HEK293 (cell line): ENCODE data around the gene PARD3.

Source experiments
- CTCF ChIA-PET: fragments of 350-600 bp; formaldehyde crosslinking; extraction: SDS; loops from one replicate; lab custom pipeline; 2021; ENCODE audit warnings: antibody characterized with exemption; lab: Yijun Ruan, JAX
- POLR2A ChIA-PET: fragments of 300-600 bp; formaldehyde crosslinking; extraction: SDS; loops from one replicate; lab custom pipeline; 2020; ENCODE audit warnings: antibody characterized with exemption, inconsistent platforms; lab: Yijun Ruan, JAX
- H3K27ac ChIP-seq: fragments of 200-500 bp; sonication (Bioruptor generic); 2 replicates; pipeline ENCODE4 v1.5.1; 2014; ENCODE audit warnings: low read depth, low read length, control low read depth, inconsistent platforms; ENCODE audit errors: extremely low read depth
- H3K36me3 ChIP-seq, 2 experiments: fragments of 200-500 bp in 1 of 2; sonication (Bioruptor generic) in 1 of 2; 1 replicate in 1 of 2; 2 replicates in 1 of 2; pipeline ENCODE4 v1.5.1; 2014 to 2017; ENCODE audit warnings: inconsistent platforms in 2 of 2, low read length in 2 of 2; ENCODE audit not compliant: control insufficient read depth in 2 of 2, insufficient read depth in 1 of 2
- H3K4me1 ChIP-seq: fragments of 200-500 bp; sonication (Bioruptor generic); 2 replicates; pipeline ENCODE4 v1.5.1; 2014; ENCODE audit warnings: mild to moderate bottlenecking, low read length, inconsistent platforms; ENCODE audit not compliant: control insufficient read depth, insufficient read depth
- H3K4me3 ChIP-seq: 2 replicates; pipeline ENCODE4 v1.5.1; 2011; ENCODE audit warnings: low read depth, mild to moderate bottlenecking, control low read depth, low read length, moderate library complexity
- H3K9me3 ChIP-seq: fragments of 200-500 bp; sonication (Bioruptor generic); 2 replicates; pipeline ENCODE4 v1.5.1; 2014; ENCODE audit warnings: low read depth, low read length, inconsistent platforms; ENCODE audit not compliant: control insufficient read depth, insufficient read depth
- FEZF1 ChIP-seq: fragments of 450-650 bp; formaldehyde crosslinking; IDR thresholded peaks from 2 replicates; pipeline ENCODE4 v1.5.1; 2016; ENCODE audit warnings: missing biosample characterization, missing genetic modification characterization
- GLIS2 ChIP-seq: fragments of 450-650 bp; formaldehyde crosslinking; IDR thresholded peaks from 2 replicates; pipeline ENCODE4 v1.5.1; 2016; ENCODE audit warnings: missing biosample characterization, missing genetic modification characterization
- HIC1 ChIP-seq: fragments of 450-650 bp; formaldehyde crosslinking; IDR thresholded peaks from 2 replicates; pipeline ENCODE4 v1.5.1; 2016; ENCODE audit warnings: missing biosample characterization, missing genetic modification characterization
- KLF8 ChIP-seq: fragments of 450-650 bp; formaldehyde crosslinking; IDR thresholded peaks from 2 replicates; pipeline ENCODE4 v1.5.1; 2016; ENCODE audit warnings: missing biosample characterization, missing genetic modification characterization
- SETDB1 ChIP-seq: IDR thresholded peaks from one replicate; pipeline ENCODE4 v1.6.1; 2017; ENCODE audit warnings: mild to moderate bottlenecking, low read length, moderate library complexity, mixed read lengths; ENCODE audit not compliant: insufficient read length
- ZNF112 ChIP-seq: fragments of 450-650 bp; formaldehyde crosslinking; IDR thresholded peaks from 2 replicates; pipeline ENCODE4 v1.5.0; 2017; ENCODE audit warnings: missing biosample characterization, missing genetic modification characterization
- ZNF184 ChIP-seq: fragments of 450-650 bp; IDR thresholded peaks from 2 replicates; pipeline ENCODE4 v1.5.1; 2018; ENCODE audit warnings: missing biosample characterization, mild to moderate bottlenecking, missing genetic modification characterization
- ZNF214 ChIP-seq: fragments of 450-650 bp; formaldehyde crosslinking; IDR thresholded peaks from 2 replicates; pipeline ENCODE4 v1.5.1; 2017; ENCODE audit warnings: missing biosample characterization, mild to moderate bottlenecking, missing genetic modification characterization, borderline replicate concordance
- ZNF223 ChIP-seq: fragments of 450-650 bp; formaldehyde crosslinking; IDR thresholded peaks from 2 replicates; pipeline ENCODE4 v1.5.1; 2016; ENCODE audit warnings: missing biosample characterization, missing genetic modification characterization
- ZNF302 ChIP-seq: fragments of 450-650 bp; formaldehyde crosslinking; IDR thresholded peaks from 2 replicates; pipeline ENCODE4 v1.5.1; 2016; ENCODE audit warnings: missing biosample characterization, missing genetic modification characterization, low read depth
- ZNF391 ChIP-seq: fragments of 450-650 bp; formaldehyde crosslinking; IDR thresholded peaks from 2 replicates; pipeline ENCODE4 v1.5.1; 2016; ENCODE audit warnings: low read depth, missing biosample characterization, missing genetic modification characterization, borderline replicate concordance
- ZNF404 ChIP-seq: fragments of 450-650 bp; formaldehyde crosslinking; IDR thresholded peaks from 2 replicates; pipeline ENCODE4 v1.5.1; 2017; ENCODE audit warnings: missing biosample characterization, missing genetic modification characterization
- ZNF555 ChIP-seq: fragments of 450-650 bp; formaldehyde crosslinking; conservative IDR thresholded peaks from 2 replicates; pipeline ENCODE4 v1.5.1; 2017; ENCODE audit warnings: missing biosample characterization, mild to moderate bottlenecking, missing genetic modification characterization, inconsistent platforms
- ZNF624 ChIP-seq: fragments of 450-650 bp; formaldehyde crosslinking; IDR thresholded peaks from 2 replicates; pipeline ENCODE4 v1.5.1; 2017; ENCODE audit warnings: missing biosample characterization, missing genetic modification characterization
- ZNF626 ChIP-seq: fragments of 450-650 bp; sonication (Bioruptor Pico); formaldehyde crosslinking; IDR thresholded peaks from 2 replicates; pipeline ENCODE4 v1.5.1; 2018; ENCODE audit warnings: missing biosample characterization, missing genetic modification characterization, inconsistent platforms
- ZNF707 ChIP-seq: fragments of 450-650 bp; formaldehyde crosslinking; IDR thresholded peaks from 2 replicates; pipeline ENCODE4 v1.5.1; 2016; ENCODE audit warnings: missing biosample characterization, missing genetic modification characterization
- ZNF830 ChIP-seq: fragments of 450-650 bp; IDR thresholded peaks from 2 replicates; pipeline ENCODE4 v1.5.0; 2018; ENCODE audit warnings: missing biosample characterization, missing genetic modification characterization, low read depth, mild to moderate bottlenecking, moderate library complexity
- TF ChIP-seq, protein P1 (sequence below): sonication (generic); formaldehyde crosslinking; IDR thresholded peaks from 2 replicates; pipeline ENCODE4 v1.8.1; 2022; ENCODE audit warnings: mild to moderate bottlenecking, moderate library complexity, missing genetic modification reagents
- TF ChIP-seq, protein P2 (sequence below): fragments of 450-650 bp; formaldehyde crosslinking; IDR thresholded peaks from 2 replicates; pipeline ENCODE4 v1.5.1; 2016; ENCODE audit warnings: missing biosample characterization, missing genetic modification characterization
- TF ChIP-seq, protein P3 (sequence below): fragments of 450-650 bp; formaldehyde crosslinking; IDR thresholded peaks from 2 replicates; pipeline ENCODE4 v1.5.0; 2017; ENCODE audit warnings: missing biosample characterization, missing genetic modification characterization, borderline replicate concordance
- TF ChIP-seq, protein P4 (sequence below): fragments of 450-650 bp; formaldehyde crosslinking; IDR thresholded peaks from 2 replicates; pipeline ENCODE4 v1.5.1; 2016; ENCODE audit warnings: missing biosample characterization, missing genetic modification characterization, low read depth
- TF ChIP-seq, protein P5 (sequence below): fragments of 450-650 bp; formaldehyde crosslinking; IDR thresholded peaks from 2 replicates; pipeline ENCODE4 v1.5.1; 2016; ENCODE audit warnings: missing biosample characterization, missing genetic modification characterization
- TF ChIP-seq, protein P6 (sequence below): fragments of 450-650 bp; IDR thresholded peaks from 2 replicates; pipeline ENCODE4 v1.5.1; 2018; ENCODE audit warnings: missing biosample characterization, missing genetic modification characterization

PARD3 gene

DNA sequence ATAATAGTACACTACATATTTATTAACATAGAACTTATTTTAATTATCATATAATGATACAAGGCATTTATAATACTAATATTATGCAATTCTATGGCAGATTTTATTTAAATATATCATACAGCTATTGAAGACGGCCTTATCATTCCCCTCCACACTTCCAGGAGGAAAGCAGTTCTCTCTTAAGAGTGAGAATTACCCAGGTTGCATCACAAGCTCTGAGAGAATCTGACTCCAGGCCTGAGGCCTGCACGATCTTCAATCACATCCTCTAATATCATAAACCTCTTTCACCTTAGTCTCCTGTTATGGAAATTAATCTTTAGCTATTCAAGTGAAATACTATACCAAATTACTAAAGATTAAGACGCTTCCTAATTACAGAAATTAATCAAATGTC lies 564.4 kb downstream of the PARD3 start:
- H3K9me3 ChIP-seq: no peaks in the 10 kb centered on the region
- ChIA-PET CTCF (interaction anchor here (0.6 to 1.4 kb wide), 6 partner anchors 8 to 856 kb away, joined by 3 to 4 read pairs (median 3); no protein-coding TSS in a partner anchor), POLR2A (no interaction called here)
- H3K4me1 ChIP-seq: peaks cover 13% of the 10 kb centered on the region
- no peak overlapping the region for H3K27ac ChIP-seq
- no peak for TF ChIP-seq ZNF112 (tag by site-specific recombination)
- TF ChIP-seq SETDB1: no peak
- TF ChIP-seq ZNF624 (tag by site-specific recombination): no peak
- TF ChIP-seq ZNF214 (tag by site-specific recombination): no peak
- no peak for TF ChIP-seq ZNF830
- H3K4me3 ChIP-seq: no peak overlapping the region
- H3K36me3 ChIP-seq: no peaks in the 10 kb centered on the region

DNA sequence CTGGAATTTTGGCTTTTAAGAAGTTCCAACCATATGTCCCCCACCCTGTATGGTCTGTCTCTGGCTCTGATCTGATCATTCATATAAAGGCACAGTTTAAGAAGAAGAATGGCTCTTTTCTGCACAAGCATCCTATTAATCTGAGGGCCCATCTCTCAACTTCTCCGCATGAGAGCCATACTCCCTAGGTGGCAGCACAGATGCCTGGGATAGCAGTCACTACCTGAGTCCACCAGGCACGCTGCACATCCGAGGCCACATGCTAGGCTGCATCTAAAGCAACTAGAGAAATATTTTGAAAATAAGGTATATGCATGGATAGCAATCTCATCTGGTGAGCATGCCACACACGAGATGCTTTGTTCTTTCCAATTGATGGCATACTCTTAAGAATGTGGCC lies 565.5 kb downstream of the PARD3 start:
- H3K4me3 ChIP-seq: no peak overlapping the region
- peaks cover 7% of the 10 kb centered on the region; the same call in 1 of the 2 replicates for H3K4me1 ChIP-seq
- H3K27ac ChIP-seq: no peak overlapping the region
- H3K9me3 ChIP-seq: no peaks in the 10 kb centered on the region
- H3K36me3 ChIP-seq: no peaks in the 10 kb centered on the region
- ChIA-PET POLR2A (no interaction called here), CTCF (interaction anchor here (0.5 to 1.4 kb wide), 2 partner anchors 9 to 105 kb away, joined by 3 to 4 read pairs; no protein-coding TSS in a partner anchor)
- TF ChIP-seq ZNF184 (tag by site-specific recombination): no peak
- TF ChIP-seq, protein P1, sequence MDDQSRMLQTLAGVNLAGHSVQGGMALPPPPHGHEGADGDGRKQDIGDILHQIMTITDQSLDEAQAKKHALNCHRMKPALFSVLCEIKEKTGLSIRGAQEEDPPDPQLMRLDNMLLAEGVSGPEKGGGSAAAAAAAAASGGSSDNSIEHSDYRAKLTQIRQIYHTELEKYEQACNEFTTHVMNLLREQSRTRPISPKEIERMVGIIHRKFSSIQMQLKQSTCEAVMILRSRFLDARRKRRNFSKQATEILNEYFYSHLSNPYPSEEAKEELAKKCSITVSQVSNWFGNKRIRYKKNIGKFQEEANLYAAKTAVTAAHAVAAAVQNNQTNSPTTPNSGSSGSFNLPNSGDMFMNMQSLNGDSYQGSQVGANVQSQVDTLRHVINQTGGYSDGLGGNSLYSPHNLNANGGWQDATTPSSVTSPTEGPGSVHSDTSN (CRISPR knock-in tag): no peak
- TF ChIP-seq ZNF223: no peak
- TF ChIP-seq, protein P2, sequence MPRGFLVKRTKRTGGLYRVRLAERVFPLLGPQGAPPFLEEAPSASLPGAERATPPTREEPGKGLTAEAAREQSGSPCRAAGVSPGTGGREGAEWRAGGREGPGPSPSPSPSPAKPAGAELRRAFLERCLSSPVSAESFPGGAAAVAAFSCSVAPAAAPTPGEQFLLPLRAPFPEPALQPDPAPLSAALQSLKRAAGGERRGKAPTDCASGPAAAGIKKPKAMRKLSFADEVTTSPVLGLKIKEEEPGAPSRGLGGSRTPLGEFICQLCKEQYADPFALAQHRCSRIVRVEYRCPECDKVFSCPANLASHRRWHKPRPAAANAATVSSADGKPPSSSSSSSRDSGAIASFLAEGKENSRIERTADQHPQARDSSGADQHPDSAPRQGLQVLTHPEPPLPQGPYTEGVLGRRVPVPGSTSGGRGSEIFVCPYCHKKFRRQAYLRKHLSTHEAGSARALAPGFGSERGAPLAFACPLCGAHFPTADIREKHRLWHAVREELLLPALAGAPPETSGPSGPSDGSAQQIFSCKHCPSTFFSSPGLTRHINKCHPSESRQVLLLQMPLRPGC: no peak
- no peak for TF ChIP-seq ZNF707 (tag by site-specific recombination)
- TF ChIP-seq, protein P3, sequence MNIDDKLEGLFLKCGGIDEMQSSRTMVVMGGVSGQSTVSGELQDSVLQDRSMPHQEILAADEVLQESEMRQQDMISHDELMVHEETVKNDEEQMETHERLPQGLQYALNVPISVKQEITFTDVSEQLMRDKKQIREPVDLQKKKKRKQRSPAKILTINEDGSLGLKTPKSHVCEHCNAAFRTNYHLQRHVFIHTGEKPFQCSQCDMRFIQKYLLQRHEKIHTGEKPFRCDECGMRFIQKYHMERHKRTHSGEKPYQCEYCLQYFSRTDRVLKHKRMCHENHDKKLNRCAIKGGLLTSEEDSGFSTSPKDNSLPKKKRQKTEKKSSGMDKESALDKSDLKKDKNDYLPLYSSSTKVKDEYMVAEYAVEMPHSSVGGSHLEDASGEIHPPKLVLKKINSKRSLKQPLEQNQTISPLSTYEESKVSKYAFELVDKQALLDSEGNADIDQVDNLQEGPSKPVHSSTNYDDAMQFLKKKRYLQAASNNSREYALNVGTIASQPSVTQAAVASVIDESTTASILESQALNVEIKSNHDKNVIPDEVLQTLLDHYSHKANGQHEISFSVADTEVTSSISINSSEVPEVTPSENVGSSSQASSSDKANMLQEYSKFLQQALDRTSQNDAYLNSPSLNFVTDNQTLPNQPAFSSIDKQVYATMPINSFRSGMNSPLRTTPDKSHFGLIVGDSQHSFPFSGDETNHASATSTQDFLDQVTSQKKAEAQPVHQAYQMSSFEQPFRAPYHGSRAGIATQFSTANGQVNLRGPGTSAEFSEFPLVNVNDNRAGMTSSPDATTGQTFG (tag by site-specific recombination): no peak
- TF ChIP-seq HIC1: no peak
- TF ChIP-seq ZNF404: no peak
- no peak for TF ChIP-seq FEZF1 (tag by site-specific recombination)
- TF ChIP-seq ZNF302 (tag by site-specific recombination): no peak
- no peak for TF ChIP-seq GLIS2 (tag by site-specific recombination)
- TF ChIP-seq, protein P4, sequence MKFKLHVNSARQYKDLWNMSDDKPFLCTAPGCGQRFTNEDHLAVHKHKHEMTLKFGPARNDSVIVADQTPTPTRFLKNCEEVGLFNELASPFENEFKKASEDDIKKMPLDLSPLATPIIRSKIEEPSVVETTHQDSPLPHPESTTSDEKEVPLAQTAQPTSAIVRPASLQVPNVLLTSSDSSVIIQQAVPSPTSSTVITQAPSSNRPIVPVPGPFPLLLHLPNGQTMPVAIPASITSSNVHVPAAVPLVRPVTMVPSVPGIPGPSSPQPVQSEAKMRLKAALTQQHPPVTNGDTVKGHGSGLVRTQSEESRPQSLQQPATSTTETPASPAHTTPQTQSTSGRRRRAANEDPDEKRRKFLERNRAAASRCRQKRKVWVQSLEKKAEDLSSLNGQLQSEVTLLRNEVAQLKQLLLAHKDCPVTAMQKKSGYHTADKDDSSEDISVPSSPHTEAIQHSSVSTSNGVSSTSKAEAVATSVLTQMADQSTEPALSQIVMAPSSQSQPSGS (tag by site-specific recombination): no peak
- no peak for TF ChIP-seq KLF8 (tag by site-specific recombination)
- TF ChIP-seq, protein P5, sequence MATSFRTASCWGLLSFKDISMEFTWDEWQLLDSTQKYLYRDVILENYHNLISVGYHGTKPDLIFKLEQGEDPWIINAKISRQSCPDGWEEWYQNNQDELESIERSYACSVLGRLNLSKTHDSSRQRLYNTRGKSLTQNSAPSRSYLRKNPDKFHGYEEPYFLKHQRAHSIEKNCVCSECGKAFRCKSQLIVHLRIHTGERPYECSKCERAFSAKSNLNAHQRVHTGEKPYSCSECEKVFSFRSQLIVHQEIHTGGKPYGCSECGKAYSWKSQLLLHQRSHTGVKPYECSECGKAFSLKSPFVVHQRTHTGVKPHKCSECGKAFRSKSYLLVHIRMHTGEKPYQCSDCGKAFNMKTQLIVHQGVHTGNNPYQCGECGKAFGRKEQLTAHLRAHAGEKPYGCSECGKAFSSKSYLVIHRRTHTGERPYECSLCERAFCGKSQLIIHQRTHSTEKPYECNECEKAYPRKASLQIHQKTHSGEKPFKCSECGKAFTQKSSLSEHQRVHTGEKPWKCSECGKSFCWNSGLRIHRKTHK (tag by site-specific recombination): no peak
- no peak for TF ChIP-seq ZNF555 (tag by site-specific recombination)
- TF ChIP-seq ZNF391 (tag by site-specific recombination): no peak
- TF ChIP-seq, protein P6, sequence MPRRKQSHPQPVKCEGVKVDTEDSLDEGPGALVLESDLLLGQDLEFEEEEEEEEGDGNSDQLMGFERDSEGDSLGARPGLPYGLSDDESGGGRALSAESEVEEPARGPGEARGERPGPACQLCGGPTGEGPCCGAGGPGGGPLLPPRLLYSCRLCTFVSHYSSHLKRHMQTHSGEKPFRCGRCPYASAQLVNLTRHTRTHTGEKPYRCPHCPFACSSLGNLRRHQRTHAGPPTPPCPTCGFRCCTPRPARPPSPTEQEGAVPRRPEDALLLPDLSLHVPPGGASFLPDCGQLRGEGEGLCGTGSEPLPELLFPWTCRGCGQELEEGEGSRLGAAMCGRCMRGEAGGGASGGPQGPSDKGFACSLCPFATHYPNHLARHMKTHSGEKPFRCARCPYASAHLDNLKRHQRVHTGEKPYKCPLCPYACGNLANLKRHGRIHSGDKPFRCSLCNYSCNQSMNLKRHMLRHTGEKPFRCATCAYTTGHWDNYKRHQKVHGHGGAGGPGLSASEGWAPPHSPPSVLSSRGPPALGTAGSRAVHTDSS (tag by site-specific recombination): no peak
- TF ChIP-seq ZNF214 (tag by site-specific recombination): no peak
- TF ChIP-seq ZNF626: no peak
